DLD1 (cell line): ENCODE data around the gene EPB41L3.
"Not testable (repeated sequence)": the region's sequence is repeated elsewhere in the genome, so short reads cannot be mapped to it uniquely, and the experiment has no call there.

ENCODE experiments used
- in situ Hi-C: cut with HindIII; loops from 2 replicates; pipeline ENCODE4 v1.10.0; 2017; ENCODE audit warnings: low sequenced_read_pairs

The EPB41L3 gene

DNA sequence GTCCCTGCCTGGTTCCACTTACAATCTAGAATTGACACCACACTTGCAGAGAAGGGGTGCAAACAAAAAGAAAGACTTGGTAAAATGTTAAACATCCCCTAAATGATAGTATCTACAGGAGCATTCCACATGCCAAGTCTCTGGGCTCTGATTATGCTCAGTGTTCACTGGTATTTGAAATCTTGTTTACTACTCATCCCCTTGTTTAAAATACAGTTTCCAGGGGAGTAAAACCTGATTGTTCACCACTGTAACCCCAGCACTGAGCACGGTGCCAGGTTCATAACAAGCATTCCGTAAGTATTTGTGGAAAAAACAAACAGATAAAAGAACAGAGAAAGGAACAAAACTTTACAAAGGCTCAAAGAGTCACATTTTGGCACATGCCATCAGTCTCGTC is 11.7 kb downstream of the EPB41L3 start:
- in situ Hi-C loops = no loop called here

DNA sequence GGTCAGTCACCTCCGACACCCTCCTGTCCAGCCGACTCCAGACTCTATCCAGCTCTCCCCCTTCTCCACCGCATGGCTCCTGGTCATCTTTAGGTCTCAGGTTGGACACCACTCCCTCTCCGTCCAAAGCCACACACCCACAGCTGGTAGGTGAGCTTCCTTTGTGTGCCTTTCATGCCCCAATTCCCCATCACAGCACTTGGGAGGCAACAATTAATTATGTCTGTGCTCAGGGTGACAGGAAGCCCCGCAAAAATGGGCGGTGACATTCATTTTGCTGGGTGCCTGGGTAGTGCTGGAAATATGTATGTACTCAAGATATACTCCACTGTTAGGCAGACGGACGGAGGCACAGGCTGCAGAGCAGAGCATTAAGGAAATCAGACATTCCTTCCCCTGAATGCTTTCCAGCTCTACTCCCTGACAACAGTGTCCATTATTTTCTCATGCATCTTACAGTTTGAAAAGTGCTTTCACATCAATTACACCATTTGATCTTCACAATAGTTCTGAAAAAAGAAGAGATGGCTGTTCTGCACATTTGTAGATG is 13.1 kb downstream of the EPB41L3 start:
- in situ Hi-C loops = no loop called here

DNA sequence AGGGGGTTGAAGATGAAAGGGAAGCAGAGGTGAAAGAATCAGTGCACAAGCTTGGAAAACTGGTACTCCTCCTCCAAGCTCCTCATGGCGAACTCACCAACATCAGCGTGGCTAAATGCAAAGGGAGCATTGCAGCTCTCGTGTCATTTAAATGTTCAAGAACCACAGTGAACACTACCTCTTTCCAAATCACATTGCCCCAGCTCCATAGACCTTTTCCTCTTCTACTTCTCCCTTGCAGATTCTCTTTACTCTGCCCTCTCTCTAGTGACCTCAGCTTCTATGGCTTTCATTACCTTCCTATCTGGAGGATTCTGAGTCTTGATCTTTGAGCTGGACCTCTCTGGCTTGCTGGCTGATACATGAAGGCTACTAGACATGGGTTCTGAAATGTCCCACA is 14.3 kb downstream of the EPB41L3 start:
- in situ Hi-C loops = no loop called here

DNA sequence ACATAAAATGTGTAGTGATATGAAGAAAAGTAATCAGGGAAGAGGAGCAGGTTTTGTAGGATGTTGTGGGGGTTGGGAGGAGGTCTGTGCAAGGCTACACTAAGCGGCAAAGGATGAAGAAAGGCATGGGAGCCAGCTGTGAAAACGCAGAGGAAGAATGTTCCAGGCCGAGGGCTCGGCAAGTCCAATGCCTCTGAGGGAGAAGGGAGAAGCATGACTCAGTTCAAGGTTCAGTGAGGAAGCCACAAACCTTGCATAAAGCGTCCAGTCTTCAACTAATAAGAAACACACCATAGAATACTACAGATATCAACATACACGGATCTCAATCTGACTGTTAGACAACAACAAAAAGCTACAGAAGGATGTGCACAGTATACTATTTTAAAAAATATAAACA is 16.2 kb downstream of the EPB41L3 start:
- in situ Hi-C loops = no loop called here

- in situ Hi-C loops = no loop called here
Observed at GRCh38 chr18:5524660-5525059, 19.1 kb downstream of the EPB41L3 start.

GRCh38 chr18:5521000-5521399 is 22.8 kb downstream of the EPB41L3 start:
- in situ Hi-C loops = no loop called here

DNA sequence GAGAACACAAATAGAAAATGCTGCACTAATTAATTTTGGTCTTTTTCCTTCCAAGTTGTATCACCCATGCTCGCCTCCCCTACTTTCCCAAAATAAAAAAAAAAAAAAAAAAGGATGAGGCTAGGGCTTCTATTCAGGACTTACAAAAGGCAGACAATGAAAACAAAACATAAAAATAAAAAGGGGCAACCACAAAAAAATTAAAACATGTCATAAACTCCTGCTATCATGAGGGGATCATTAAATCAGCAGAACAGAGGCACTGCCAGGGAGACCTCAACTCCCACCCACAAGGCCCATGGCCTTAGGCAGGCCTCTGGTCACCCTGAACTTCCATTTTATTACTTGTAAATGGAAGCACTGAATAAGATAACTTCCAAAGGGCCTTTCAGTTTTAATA is 23.3 kb downstream of the EPB41L3 start:
- in situ Hi-C loops = no loop called here

DNA sequence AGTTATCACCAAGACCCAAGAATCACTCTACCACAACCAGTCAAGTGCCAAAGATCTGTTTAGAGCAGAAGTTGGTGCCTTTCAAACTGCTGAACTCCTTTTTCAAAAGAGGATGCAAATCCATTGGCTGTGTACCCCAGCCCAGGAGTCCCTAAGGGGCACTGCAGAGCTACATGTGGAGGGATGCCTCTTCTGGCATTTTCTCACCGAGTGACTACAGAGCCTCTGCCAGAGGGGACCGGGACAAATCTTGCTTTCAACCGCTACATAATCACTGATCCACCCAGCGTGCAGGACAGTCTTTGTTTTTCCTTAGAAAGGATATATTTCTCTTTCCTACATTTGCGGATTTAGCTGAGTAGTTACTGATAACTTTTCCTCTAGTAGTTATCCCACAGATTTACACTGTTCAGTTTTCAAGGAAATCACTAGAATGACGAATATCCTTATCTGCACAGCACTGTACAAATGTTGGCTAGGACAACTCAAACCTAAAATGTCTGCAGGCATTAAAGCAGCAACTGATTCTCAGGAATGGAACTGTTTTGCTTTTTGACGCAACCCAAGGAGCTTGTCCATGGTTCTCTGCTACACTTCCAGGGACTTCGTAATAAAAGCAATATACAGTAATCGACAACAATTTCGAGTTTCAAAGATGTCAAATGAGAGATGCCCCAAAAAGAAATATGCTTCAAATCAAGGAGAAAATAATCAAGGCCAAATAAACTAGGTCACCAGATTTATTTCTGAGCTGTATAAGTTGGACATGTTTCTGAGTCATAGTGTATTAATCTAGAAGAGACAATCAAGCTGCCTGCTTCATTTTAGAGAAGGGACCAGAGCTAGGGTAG is 24.1 kb downstream of the EPB41L3 start:
- in situ Hi-C loops = no loop called here

DNA sequence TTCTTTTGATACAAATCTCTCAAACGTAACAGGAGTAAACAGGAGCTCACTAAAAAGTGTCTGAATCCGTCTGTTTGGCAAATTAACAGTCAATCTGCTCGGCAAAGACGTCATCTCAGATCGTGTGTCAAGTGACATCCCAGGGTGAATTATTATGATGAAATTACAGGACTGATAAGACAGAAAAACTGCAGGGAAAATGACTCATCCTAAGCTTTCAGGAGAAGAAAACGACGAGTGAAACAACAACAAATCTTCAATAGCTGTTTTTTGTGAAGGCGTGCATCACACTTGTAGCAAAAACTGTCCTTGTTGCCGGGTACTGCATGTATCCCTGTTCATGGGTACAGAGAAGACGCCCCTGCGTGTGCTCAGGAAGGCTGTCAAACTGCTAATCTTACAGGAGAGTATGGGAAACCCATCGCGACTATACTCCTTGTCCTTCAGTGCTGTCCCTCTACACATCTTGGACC is 24.9 kb downstream of the EPB41L3 start:
- in situ Hi-C loops = no loop called here

- in situ Hi-C loops = no loop called here
Observed at GRCh38 chr18:5518179-5518770, 25.5 kb downstream of the EPB41L3 start.

DNA sequence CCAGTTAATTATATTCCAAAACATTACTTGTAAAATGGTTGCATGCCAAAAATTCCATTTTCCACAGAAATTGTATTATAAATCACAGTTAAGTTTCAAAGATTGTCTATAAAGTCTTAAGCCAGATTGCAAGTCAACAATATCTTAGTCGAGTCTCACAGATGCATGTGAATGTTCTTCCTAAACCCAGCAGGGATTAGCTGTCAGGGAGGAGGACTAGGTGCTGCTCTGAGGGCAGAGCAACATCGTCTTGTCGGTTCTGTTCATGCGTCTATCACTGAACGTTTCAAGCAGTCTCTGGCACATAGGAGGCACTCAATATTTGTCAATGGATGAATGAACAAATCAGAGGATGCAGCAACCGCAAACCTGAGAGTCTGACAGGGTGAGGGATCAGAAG is 27.0 kb downstream of the EPB41L3 start:
- in situ Hi-C loops = no loop called here

DNA sequence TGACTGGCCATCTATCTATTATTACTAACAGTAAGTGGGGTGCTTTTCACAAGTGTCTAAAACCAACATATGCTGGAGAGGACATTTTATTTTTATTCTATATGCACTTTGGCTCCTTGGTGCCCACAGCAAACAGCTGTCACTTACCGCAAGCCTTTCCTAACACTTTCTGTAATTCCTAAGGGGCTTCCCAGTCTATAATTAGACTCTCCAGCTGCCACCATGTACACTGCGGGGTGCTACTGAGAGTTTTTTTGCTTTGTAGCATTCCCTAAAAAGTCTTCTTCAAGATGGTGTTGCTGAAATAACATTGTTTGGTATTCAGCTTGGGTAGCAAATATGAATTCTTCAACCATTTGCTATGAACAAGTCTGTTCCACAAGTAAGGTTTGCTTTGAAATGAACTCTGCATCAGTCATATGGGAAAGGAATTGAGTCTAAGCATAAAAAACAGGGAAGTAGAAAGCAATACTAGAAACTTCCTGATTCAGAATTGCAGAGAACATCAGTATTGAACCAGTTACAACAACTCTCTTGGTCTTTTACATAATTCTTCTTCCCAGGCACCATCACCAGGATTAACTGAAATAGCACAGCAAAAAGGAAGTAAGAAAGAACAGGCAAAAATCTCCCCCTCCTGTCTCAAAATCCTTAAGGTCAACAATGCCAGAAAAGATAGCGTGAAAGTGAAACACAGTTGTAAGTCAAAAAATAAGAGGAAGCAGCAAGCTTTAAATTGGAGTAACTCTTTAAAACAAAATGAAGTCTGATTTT is 28.6 kb downstream of the EPB41L3 start:
- in situ Hi-C loops = no loop called here

- in situ Hi-C loops = no loop called here
Observed at GRCh38 chr18:5513947-5514346, 29.9 kb downstream of the EPB41L3 start.

DNA sequence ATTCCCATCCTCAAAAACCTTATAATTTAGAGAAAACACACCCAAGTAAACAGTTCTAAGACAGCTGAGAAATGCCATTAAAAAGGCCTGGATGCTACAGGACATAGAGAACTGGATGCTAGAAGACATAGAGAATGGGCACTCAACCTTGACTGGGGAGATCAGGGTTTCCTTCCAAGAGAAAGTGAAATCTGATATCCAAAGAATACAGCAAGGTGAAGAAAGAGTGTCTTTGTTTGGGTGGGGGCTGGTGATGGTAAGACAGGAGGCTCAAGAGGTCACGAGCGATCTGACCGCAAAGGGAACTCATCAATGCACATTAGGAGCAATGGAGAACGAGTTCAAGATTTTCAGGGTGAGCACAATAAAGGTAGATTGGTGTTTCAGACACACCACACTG is 31.6 kb downstream of the EPB41L3 start:
- in situ Hi-C loops = no loop called here

- in situ Hi-C loops = not testable (repeated sequence)
Observed at GRCh38 chr18:5511541-5511940, 32.3 kb downstream of the EPB41L3 start.

DNA sequence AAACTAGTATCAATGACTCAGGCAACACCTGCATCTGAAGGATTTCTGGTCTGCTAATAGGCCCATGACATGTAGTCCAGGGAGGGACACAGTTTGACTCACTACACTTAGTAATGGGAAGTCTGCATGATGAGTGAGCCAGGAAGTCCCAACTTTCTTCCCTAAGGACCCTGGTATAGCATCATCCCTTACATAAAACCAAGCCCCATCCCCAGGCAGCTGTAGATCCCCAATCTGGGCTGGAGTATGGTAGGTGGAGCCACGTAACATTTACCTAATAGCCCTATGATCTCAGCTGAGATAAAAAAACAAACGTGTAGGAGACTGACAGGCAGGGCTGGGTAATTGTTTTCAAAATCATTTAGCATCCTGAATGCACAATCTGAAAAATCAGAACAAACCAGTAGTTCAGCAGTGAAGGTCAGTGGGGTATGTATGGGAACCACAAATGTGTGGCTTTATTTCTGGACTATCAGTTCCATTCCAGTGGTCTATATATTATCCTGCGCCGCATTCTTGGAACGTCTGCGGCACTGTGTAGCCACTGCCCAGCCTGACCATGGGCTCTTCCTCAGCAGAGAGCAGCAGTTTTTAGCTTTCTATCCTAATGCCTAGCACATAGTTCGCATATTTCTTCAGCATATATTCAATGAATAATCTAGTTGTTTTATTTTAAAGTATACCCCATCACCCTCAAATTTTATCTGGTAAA is 33.5 kb downstream of the EPB41L3 start:
- in situ Hi-C loops = no loop called here

- in situ Hi-C loops = no loop called here
Observed at GRCh38 chr18:5508821-5509220, 35.0 kb downstream of the EPB41L3 start.

GRCh38 chr18:5507756-5508155 is 36.0 kb downstream of the EPB41L3 start:
- in situ Hi-C loops = no loop called here

DNA sequence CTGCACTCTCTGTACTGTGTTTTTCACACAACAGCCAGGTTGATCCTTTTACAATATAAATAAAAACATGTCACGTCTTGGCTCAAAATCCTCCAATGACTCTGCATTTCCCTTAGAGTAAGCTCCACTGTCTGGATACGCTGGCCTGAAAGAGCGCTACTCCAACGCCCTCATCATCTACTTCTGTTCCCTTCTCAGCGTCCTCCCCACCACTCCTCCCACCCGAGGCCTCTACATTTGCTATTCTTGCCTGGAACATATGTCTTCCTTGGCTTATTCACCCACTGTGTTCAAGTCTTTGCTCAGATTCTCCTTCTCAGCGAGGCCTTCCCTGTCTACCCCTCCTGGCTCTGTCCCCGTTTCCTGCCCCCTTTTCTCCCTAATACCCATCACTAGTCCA is 37.6 kb downstream of the EPB41L3 start:
- in situ Hi-C loops = no loop called here

GRCh38 chr18:5503740-5504139 is 40.1 kb downstream of the EPB41L3 start:
- in situ Hi-C loops = no loop called here
